ENCODE results near the gene FAM241B. TPM values are rescaled to one million over a fixed set of nuclear protein-coding genes. Genes with fewer than 3 reads are reported as not detected.

FAM241B gene
- total RNA-seq, 1 donor: not detected

GRCh38 chr10:69647819-69648218 lies 17.8 kb downstream of the FAM241B start:
- no peak for DNase-seq (ENCODE audit: low read depth)
- no peak overlapping the region for H3K4me3 ChIP-seq (ENCODE audit: low read depth, low read length)
- no peak for TF ChIP-seq CTCF (IDR thresholded peaks at IDR 0.05; ENCODE audit: insufficient read depth, low read length)

DNA sequence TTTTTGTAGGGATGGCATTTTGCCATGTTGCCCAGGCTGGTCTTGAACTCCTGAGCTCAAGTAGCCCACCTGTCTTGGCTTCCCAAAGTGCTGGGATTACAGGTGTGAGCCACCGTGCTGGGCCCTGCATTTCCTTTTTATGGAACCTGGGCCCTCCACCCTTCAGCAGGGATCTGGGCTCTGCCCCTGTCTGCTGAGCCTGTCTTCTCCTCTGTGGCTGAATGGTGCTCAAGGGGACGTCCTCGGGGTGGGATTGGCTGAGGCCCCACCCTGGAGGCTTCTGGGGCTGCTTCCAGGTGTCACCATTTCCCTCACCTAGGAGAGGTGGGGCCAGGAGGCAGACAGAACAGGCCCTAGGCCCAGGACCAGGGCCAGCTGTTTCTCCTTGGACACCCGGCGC lies 18.4 kb downstream of the FAM241B start:
- H3K4me3 ChIP-seq (ENCODE audit: low read depth, low read length): no peak overlapping the region
- TF ChIP-seq CTCF (IDR thresholded peaks at IDR 0.05; ENCODE audit: insufficient read depth, low read length): no peak
- no peak for DNase-seq (ENCODE audit: low read depth)

GRCh38 chr10:69649786-69650550 lies 19.9 kb downstream of the FAM241B start:
- H3K4me3 ChIP-seq (ENCODE audit: low read depth, low read length): no peak overlapping the region
- DNase-seq (ENCODE audit: low read depth): no peak
- TF ChIP-seq CTCF (IDR thresholded peaks at IDR 0.05; ENCODE audit: insufficient read depth, low read length): peak; percentile 2

- no peak for TF ChIP-seq CTCF (IDR thresholded peaks at IDR 0.05; ENCODE audit: insufficient read depth, low read length)
- no peak overlapping the region for H3K4me3 ChIP-seq (ENCODE audit: low read depth, low read length)
- DNase-seq (ENCODE audit: low read depth): no peak
Measured at GRCh38 chr10:69650589-69651261, 20.7 kb downstream of the FAM241B start.

DNA sequence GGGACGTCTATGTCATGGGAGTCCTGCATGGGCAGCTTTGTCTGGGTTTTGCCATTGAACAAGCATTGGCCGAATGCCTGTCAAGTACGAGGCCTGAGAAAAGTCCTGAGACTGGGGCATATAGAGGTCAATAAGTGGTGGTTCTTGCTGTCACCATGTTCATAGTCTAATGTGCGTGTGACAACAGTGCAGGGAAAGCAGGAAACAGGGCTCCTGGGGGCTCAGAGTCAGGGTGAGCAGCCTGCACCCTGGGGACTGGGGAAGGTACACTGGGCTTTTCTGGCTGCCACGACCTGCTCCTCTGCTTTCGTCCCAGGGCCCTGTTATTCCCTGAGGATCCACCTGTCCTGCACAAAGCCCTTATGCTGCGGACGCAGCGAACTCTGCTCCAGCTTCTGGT lies 21.3 kb downstream of the FAM241B start:
- TF ChIP-seq CTCF (IDR thresholded peaks at IDR 0.05; ENCODE audit: insufficient read depth, low read length): no peak
- DNase-seq (ENCODE audit: low read depth): no peak
- no peak overlapping the region for H3K4me3 ChIP-seq (ENCODE audit: low read depth, low read length)

GRCh38 chr10:69652111-69652856 lies 22.2 kb downstream of the FAM241B start:
- DNase-seq (ENCODE audit: low read depth): no peak
- no peak overlapping the region for H3K4me3 ChIP-seq (ENCODE audit: low read depth, low read length)
- TF ChIP-seq CTCF (IDR thresholded peaks at IDR 0.05; ENCODE audit: insufficient read depth, low read length): no peak

Measured in fibroblast of the aortic adventitia (primary cell).